NCI-H1105 treated with DMSO at 0.1 percent for 48 hours (cell line): ENCODE data around the gene FAM111A.
A peak's percentile ranks its signal among the peaks of the same experiment; 100 is the strongest.
"Not testable (repeated sequence)": the region's sequence is repeated elsewhere in the genome, so short reads cannot be mapped to it uniquely, and the experiment has no call there.

Source experiments
- DNase-seq: peaks from one replicate; lab custom pipeline; 2025; lab: John Stamatoyannopoulos, UW

FAM111A gene

GRCh38 chr11:59142530-59143507 lies at the start of gene FAM111A:
Gene FAM111A, plus strand, starts transcription at chr11:59142856. Its CDS starts 6,017 bp downstream, at chr11:59148873.
- DNase-seq = peak; percentile 88

- DNase-seq = not testable (repeated sequence)
These were observed 49.1 kb upstream of the FAM111A start for GRCh38 chr11:59093576-59093975.

GRCh38 chr11:59095225-59095624 lies 47.4 kb upstream of the FAM111A start:
- DNase-seq = not testable (repeated sequence)

GRCh38 chr11:59095972-59096575 lies 46.6 kb upstream of the FAM111A start:
- not testable (repeated sequence) for DNase-seq

- DNase-seq = peak; percentile 26
These were observed 45.4 kb upstream of the FAM111A start for GRCh38 chr11:59097113-59097708.

GRCh38 chr11:59097938-59098337 lies 44.7 kb upstream of the FAM111A start:
- DNase-seq = not testable (repeated sequence)

- DNase-seq = no peak
These were observed 40.3 kb upstream of the FAM111A start for GRCh38 chr11:59102259-59102765.

- DNase-seq = peak; percentile 94
These were observed 36.0 kb upstream of the FAM111A start, which contains the start of gene FAM111B for GRCh38 chr11:59106363-59107336. Gene FAM111B, plus strand, starts transcription at chr11:59107237. Its CDS starts 2,389 bp downstream, at chr11:59109626.

- not testable (repeated sequence) for DNase-seq
These were observed 34.9 kb upstream of the FAM111A start for GRCh38 chr11:59107721-59108120.

- DNase-seq = no peak
These were observed 30.2 kb upstream of the FAM111A start for GRCh38 chr11:59112494-59112893.

GRCh38 chr11:59114344-59114743 lies 28.3 kb upstream of the FAM111A start:
- no peak for DNase-seq

- no peak for DNase-seq
These were observed 27.1 kb upstream of the FAM111A start for GRCh38 chr11:59115553-59115952.

- DNase-seq = no peak
These were observed 24.9 kb upstream of the FAM111A start for GRCh38 chr11:59117774-59118173.

GRCh38 chr11:59119826-59120225 lies 22.8 kb upstream of the FAM111A start:
- DNase-seq = no peak

GRCh38 chr11:59135648-59136461 lies 6.8 kb upstream of the FAM111A start:
- DNase-seq = peak; percentile 48

- DNase-seq = not testable (repeated sequence)
These were observed 6.1 kb upstream of the FAM111A start for GRCh38 chr11:59136551-59136950.

- no peak for DNase-seq
These were observed 5.5 kb upstream of the FAM111A start for GRCh38 chr11:59137190-59137589.

GRCh38 chr11:59138643-59139042 lies 4.0 kb upstream of the FAM111A start:
- DNase-seq = no peak

- DNase-seq = no peak
These were observed 1.5 kb upstream of the FAM111A start for GRCh38 chr11:59141191-59141590.
